Measurements from ENCODE around the gene KLF3. TPM values are rescaled to one million over a fixed set of nuclear protein-coding genes. Genes with fewer than 3 reads are reported as not detected.

The KLF3 gene
- total RNA-seq, 1 experiment from 2014 or later, result 29.0 TPM

- peaks cover 2% of the 10 kb centered on the region for H4K20me1 ChIP-seq (ENCODE audit: control insufficient read depth, insufficient read depth, insufficient read length)
- H3K79me2 ChIP-seq (ENCODE audit: insufficient read depth, low read length), result no peaks in the 10 kb centered on the region
- no peaks in the 10 kb centered on the region for H3K9me3 ChIP-seq (ENCODE audit: control insufficient read depth, low read depth, low read length)
- no peak overlapping the region for H4K5ac ChIP-seq (ENCODE audit: insufficient read length, low read depth, low read length)
- peak; percentile 54 for DNase-seq
- H3K56ac ChIP-seq (ENCODE audit: insufficient read length, low read depth, low read length), result no peak overlapping the region
- Mint-ChIP-seq H3K36me3 (ENCODE audit: insufficient read depth in 1 of 3, low read depth in 3 of 3) (peaks cover 3 to 10% (median 9%) of the 10 kb centered on the region in 3 experiments; a peak in 5 of 7 replicates), H3K27me3 (ENCODE audit: low read depth) (peaks cover 3% of the 10 kb centered on the region; the same call in 1 of the 2 replicates), H3K9me3 (peaks cover 10% of the 10 kb centered on the region in 2 experiments), H3K4me1 (peaks cover 19 to 23% of the 10 kb centered on the region in 2 experiments), H3K27ac (no peak overlapping the region), H3K4me3 (no peak overlapping the region)
- no peak overlapping the region for H3T11ph ChIP-seq (ENCODE audit: low read length)
- no peak overlapping the region for H3K14ac ChIP-seq (ENCODE audit: insufficient read depth, low read length)
- no CpG with 5 or more reads among the region's 4 CpGs for WGBS (ENCODE audit: extremely low coverage, insufficient read length, low lambda C conversion rate)
- H2AK5ac ChIP-seq (ENCODE audit: insufficient read length, low read length), result no peak overlapping the region
- no peak overlapping the region for H3K23ac ChIP-seq (ENCODE audit: insufficient read length, low read depth, low read length)
- no peak overlapping the region for H2BK120ac ChIP-seq (ENCODE audit: low read depth, low read length, poor library complexity, severe bottlenecking)
- H3K4me1 ChIP-seq (ENCODE audit: insufficient read depth, low read length), result no peaks in the 10 kb centered on the region; the same call in 1 of the 2 replicates
- H2BK12ac ChIP-seq (ENCODE audit: insufficient read length, low read depth, low read length), result no peak overlapping the region
- no peak overlapping the region for H2AFZ ChIP-seq (ENCODE audit: low read length)
- H3K4ac ChIP-seq (ENCODE audit: low read depth, low read length), result no peak overlapping the region
- no peaks in the 10 kb centered on the region for H3K23me2 ChIP-seq (ENCODE audit: insufficient read length, low read depth, low read length, poor library complexity, severe bottlenecking)
- H3K27me3 ChIP-seq (ENCODE audit: insufficient read depth, low read length), result no peaks in the 10 kb centered on the region
- no peak overlapping the region for H2BK15ac ChIP-seq (ENCODE audit: low read depth, low read length)
- no peak overlapping the region for H2BK20ac ChIP-seq (ENCODE audit: low read depth, low read length, poor library complexity, severe bottlenecking)
- no peak overlapping the region for H3K18ac ChIP-seq (ENCODE audit: insufficient read length, low read depth, low read length)
- TF ChIP-seq CTCF (conservative IDR thresholded peaks at IDR 0.05), result peak; percentile 57
- no peak overlapping the region for H3K4me2 ChIP-seq (ENCODE audit: insufficient read depth, insufficient read length, low read length)
- H4K8ac ChIP-seq (replicated peaks; ENCODE audit: insufficient read length, low read depth, low read length), result no peak overlapping the region
- H3K79me1 ChIP-seq (ENCODE audit: insufficient read depth, low read depth, low read length, poor library complexity, severe bottlenecking), result no peaks in the 10 kb centered on the region
- no peak overlapping the region for H3K27ac ChIP-seq (ENCODE audit: insufficient read length, low read depth, low read length)
- no peak overlapping the region for H4K91ac ChIP-seq (ENCODE audit: insufficient read length, low read depth, low read length)
- no peak overlapping the region for H3K9ac ChIP-seq (ENCODE audit: extremely low read depth, insufficient read length, low read length)
- no peak overlapping the region for H2BK5ac ChIP-seq (ENCODE audit: insufficient read length, low read length)
Measured at GRCh38 chr4:38728631-38729141, 64.7 kb downstream of the KLF3 start.
